Astrocyte (in vitro differentiated cells and primary cell): ENCODE measurements around the gene NRG2.

Experiments used
- CTCF ChIP-seq: IDR thresholded peaks from 2 replicates; pipeline ENCODE4 v1.5.1; 2011; ENCODE audit warnings: low read depth, mild to moderate bottlenecking, inconsistent platforms, low read length, moderate library complexity; ENCODE audit not compliant: insufficient read depth
- EZH2 ChIP-seq: IDR thresholded peaks from 2 replicates; pipeline ENCODE4 v1.6.1; 2012; ENCODE audit warnings: mild to moderate bottlenecking, low read length, inconsistent platforms; ENCODE audit not compliant: insufficient read depth

- TF ChIP-seq CTCF (no peak), EZH2 (no peak)
Measured at GRCh38 chr5:139925650-139926640, 117.2 kb downstream of the NRG2 start.
